Lower leg skin (tissue), 3 donors: Measurements from ENCODE around the gene OVOL3.

Experiments used
- POLR2A ChIP-seq, 2 donors: fragments of 450-650 bp; IDR thresholded peaks; one replicate each; pipeline ENCODE4 v1.6.1; 2016 to 2017; ENCODE audit warnings: antibody characterized with exemption in 2 of 2, mild to moderate bottlenecking in 1 of 2, moderate library complexity in 1 of 2
- TF ChIP-seq, protein P1 (sequence below), 3 donors: fragments of 450-650 bp; IDR thresholded peaks; one replicate each; pipeline ENCODE4 v1.5.1; 2016; ENCODE audit warnings: antibody characterized with exemption in 3 of 3, mild to moderate bottlenecking in 3 of 3, moderate library complexity in 2 of 3

DNA sequence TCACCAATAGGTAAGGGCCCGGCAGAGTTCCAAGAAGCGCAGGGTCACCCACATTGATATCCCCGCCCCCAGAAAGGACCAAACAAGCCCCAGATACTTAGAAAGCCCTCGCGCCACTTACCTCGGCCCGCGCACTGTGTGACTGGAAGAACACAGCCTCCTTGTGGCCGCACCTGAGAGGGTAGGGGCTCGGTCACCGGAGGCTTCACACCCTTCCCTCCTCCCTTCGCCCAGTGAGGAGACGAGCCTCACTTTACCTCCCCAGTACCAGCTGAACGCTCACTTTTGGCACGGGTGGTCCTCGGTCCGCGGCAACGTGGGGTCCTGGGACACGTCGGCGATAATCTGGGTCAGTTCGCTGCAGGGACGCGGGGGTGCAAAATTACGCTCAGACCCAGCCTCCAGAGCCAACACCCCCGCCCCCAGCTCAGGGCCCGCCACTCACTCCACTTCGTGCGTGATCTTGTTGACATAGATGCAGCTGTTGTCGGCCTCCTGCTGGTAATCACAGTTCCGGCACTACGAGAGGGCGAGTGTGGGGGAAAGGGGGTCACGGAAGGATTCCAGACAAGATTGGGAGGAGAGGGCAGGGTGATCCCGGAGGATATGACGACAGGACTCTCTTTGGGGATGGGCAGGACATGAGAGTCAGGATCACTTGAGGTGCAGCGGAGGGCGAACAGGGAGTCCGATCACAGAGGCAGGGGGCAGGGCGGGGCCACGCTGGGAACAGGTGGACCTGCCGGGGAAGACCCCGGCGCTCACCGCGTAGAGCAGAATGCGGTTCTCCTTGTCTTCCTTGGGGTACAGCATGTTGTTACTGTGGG lies 3.2 kb downstream of the OVOL3 start:
- TF ChIP-seq, protein P1, sequence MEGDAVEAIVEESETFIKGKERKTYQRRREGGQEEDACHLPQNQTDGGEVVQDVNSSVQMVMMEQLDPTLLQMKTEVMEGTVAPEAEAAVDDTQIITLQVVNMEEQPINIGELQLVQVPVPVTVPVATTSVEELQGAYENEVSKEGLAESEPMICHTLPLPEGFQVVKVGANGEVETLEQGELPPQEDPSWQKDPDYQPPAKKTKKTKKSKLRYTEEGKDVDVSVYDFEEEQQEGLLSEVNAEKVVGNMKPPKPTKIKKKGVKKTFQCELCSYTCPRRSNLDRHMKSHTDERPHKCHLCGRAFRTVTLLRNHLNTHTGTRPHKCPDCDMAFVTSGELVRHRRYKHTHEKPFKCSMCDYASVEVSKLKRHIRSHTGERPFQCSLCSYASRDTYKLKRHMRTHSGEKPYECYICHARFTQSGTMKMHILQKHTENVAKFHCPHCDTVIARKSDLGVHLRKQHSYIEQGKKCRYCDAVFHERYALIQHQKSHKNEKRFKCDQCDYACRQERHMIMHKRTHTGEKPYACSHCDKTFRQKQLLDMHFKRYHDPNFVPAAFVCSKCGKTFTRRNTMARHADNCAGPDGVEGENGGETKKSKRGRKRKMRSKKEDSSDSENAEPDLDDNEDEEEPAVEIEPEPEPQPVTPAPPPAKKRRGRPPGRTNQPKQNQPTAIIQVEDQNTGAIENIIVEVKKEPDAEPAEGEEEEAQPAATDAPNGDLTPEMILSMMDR (IDR thresholded peaks at IDR 0.05): no peak
- TF ChIP-seq POLR2A (IDR thresholded peaks at IDR 0.05): no peak
